HG02798 (cell line): Measurements from ENCODE around the gene USP34.

Source experiments
- ATAC-seq: cut with Tn5 transposase; IDR thresholded peaks from one replicate; pipeline ENCODE4 v1.9.1; 2021; ENCODE audit warnings: mild to moderate bottlenecking; ENCODE audit not compliant: unreplicated experiment, poor library complexity

USP34 gene

GRCh38 chr2:61266632-61267505 is 204.0 kb downstream of the USP34 start:
- no peak for ATAC-seq

- no peak for ATAC-seq
These were observed 207.1 kb downstream of the USP34 start for GRCh38 chr2:61263830-61264229.

GRCh38 chr2:61262699-61263098 is 208.2 kb downstream of the USP34 start:
- no peak for ATAC-seq

GRCh38 chr2:61257446-61257845 is 213.4 kb downstream of the USP34 start:
- no peak for ATAC-seq

GRCh38 chr2:61255580-61256437 is 215.1 kb downstream of the USP34 start:
- no peak for ATAC-seq

GRCh38 chr2:61254536-61254935 is 216.4 kb downstream of the USP34 start:
- no peak for ATAC-seq

- no peak for ATAC-seq
These were observed 217.8 kb downstream of the USP34 start for GRCh38 chr2:61253136-61253535.

GRCh38 chr2:61252031-61252430 is 218.9 kb downstream of the USP34 start:
- ATAC-seq, result no peak

- no peak for ATAC-seq
These were observed 221.3 kb downstream of the USP34 start for GRCh38 chr2:61249521-61250071.

- no peak for ATAC-seq
These were observed 223.6 kb downstream of the USP34 start for GRCh38 chr2:61247204-61247812.

- ATAC-seq, result no peak
These were observed 226.2 kb downstream of the USP34 start for GRCh38 chr2:61244694-61245093.

- no peak for ATAC-seq
These were observed 229.6 kb downstream of the USP34 start for GRCh38 chr2:61241266-61241665.

- ATAC-seq, result no peak
These were observed 232.5 kb downstream of the USP34 start for GRCh38 chr2:61238219-61239012.

- ATAC-seq, result no peak
These were observed 235.2 kb downstream of the USP34 start for GRCh38 chr2:61235716-61236115.

- ATAC-seq, result no peak
These were observed 237.3 kb downstream of the USP34 start for GRCh38 chr2:61233581-61233980.

GRCh38 chr2:61229936-61230335 is 241.0 kb downstream of the USP34 start:
- no peak for ATAC-seq

- no peak for ATAC-seq
These were observed 248.3 kb downstream of the USP34 start for GRCh38 chr2:61222567-61222966.

GRCh38 chr2:61221819-61222218 is 249.1 kb downstream of the USP34 start:
- no peak for ATAC-seq

GRCh38 chr2:61220768-61221167 is 250.1 kb downstream of the USP34 start:
- ATAC-seq, result no peak

- no peak for ATAC-seq
These were observed 252.1 kb downstream of the USP34 start for GRCh38 chr2:61218817-61219170.
